SK-N-SH (cell line): ENCODE measurements around the gene PEMT. TPM values are rescaled to one million over a fixed set of nuclear protein-coding genes. Genes with fewer than 3 reads are reported as not detected.

ENCODE experiments used
- CTCF ChIA-PET: fragments of 300-600, 350-600 bp; formaldehyde crosslinking; extraction: SDS; loops from one replicate; lab custom pipeline; 2021; lab: Yijun Ruan, JAX
- POLR2A ChIA-PET: fragments of 350-600 bp; sonication (Branson Sonifier 250); formaldehyde crosslinking; extraction: SDS; loops from one replicate; lab custom pipeline; 2020; ENCODE audit warnings: antibody characterized with exemption, inconsistent platforms; lab: Yijun Ruan, JAX
- DNase-seq: peaks from one replicate; pipeline ENCODE4 v3.0.0; 2012
- H2AFZ ChIP-seq: fragments of 200-600 bp; sonication (generic); 2 replicates; pipeline ENCODE4 v1.8.1; 2016; ENCODE audit warnings: antibody characterized with exemption, mild to moderate bottlenecking, low read depth
- H3F3A ChIP-seq: fragments of 200-600 bp; sonication (generic); replicated peaks from 2 replicates; pipeline ENCODE3; 2016; ENCODE audit warnings: antibody characterized with exemption, mild to moderate bottlenecking; ENCODE audit not compliant: insufficient read depth
- H3K27ac ChIP-seq, 2 experiments: fragments of 200-500 bp in 1 of 2; fragments of 200-600 bp in 1 of 2; sonication (Bioruptor generic) in 1 of 2; sonication (generic), shearing (Covaris generic) in 1 of 2; 2 replicates each; pipeline versions ENCODE4 v1.5.1 to v1.6.1; 2014 to 2016; ENCODE audit warnings: low read depth in 2 of 2, inconsistent platforms in 1 of 2, low read length in 1 of 2, mild to moderate bottlenecking in 1 of 2, mixed read lengths in 1 of 2
- H3K27me3 ChIP-seq: fragments of 200-600 bp; sonication (generic), shearing (Covaris generic); 2 replicates; pipeline ENCODE4 v1.6.1; 2016; ENCODE audit warnings: mixed run types; ENCODE audit not compliant: insufficient read depth
- H3K36me3 ChIP-seq, 2 experiments: fragments of 200-500 bp in 1 of 2; fragments of 200-600 bp in 1 of 2; sonication (Bioruptor generic) in 1 of 2; sonication (generic) in 1 of 2; replicated peaks in 1 of 2; 2 replicates each; pipeline versions ENCODE3 to v1.5.1; 2014 to 2016; ENCODE audit warnings: low read length in 1 of 2, mild to moderate bottlenecking in 1 of 2; ENCODE audit not compliant: insufficient read depth in 2 of 2, control insufficient read depth in 1 of 2
- H3K4me1 ChIP-seq, 2 experiments: fragments of 200-500 bp in 1 of 2; fragments of 200-600 bp in 1 of 2; sonication (Bioruptor generic) in 1 of 2; sonication (generic), shearing (Covaris generic) in 1 of 2; 2 replicates each; pipeline versions ENCODE4 v1.5.1 to v1.6.1; 2014 to 2016; ENCODE audit warnings: low read depth in 1 of 2, low read length in 1 of 2, mixed run types in 1 of 2; ENCODE audit not compliant: insufficient read depth in 2 of 2, control insufficient read depth in 1 of 2
- H3K4me2 ChIP-seq: fragments of 200-600 bp; sonication (generic), shearing (Covaris generic); 2 replicates; pipeline ENCODE4 v1.6.1; 2017; ENCODE audit warnings: mixed run types
- H3K4me3 ChIP-seq, 2 experiments: fragments of 200-500 bp in 1 of 2; fragments of 200-600 bp in 1 of 2; sonication (Bioruptor generic) in 1 of 2; sonication (generic), shearing (Covaris generic) in 1 of 2; 2 replicates each; pipeline versions ENCODE4 v1.5.1 to v1.8.1; 2014 to 2016; ENCODE audit warnings: low read depth in 2 of 2, inconsistent platforms in 1 of 2, low read length in 1 of 2, mild to moderate bottlenecking in 1 of 2, mixed read lengths in 1 of 2, moderate library complexity in 1 of 2
- H3K79me2 ChIP-seq: fragments of 200-600 bp; sonication (generic); 2 replicates; pipeline ENCODE4 v1.8.1; 2017; ENCODE audit warnings: mild to moderate bottlenecking; ENCODE audit not compliant: insufficient read depth
- H3K9ac ChIP-seq: fragments of 200-600 bp; sonication (generic); 2 replicates; pipeline ENCODE4 v1.6.1; 2017; ENCODE audit warnings: mixed run types
- H3K9me2 ChIP-seq: fragments of 200-600 bp; sonication (generic); 2 replicates; pipeline ENCODE4 v1.6.1; 2017; ENCODE audit warnings: mixed run types
- H3K9me3 ChIP-seq: fragments of 200-600 bp; sonication (generic); 2 replicates; pipeline ENCODE4 v1.6.1; 2017; ENCODE audit warnings: mixed run types, mild to moderate bottlenecking, moderate library complexity
- H4K20me1 ChIP-seq: fragments of 200-600 bp; sonication (generic); 2 replicates; pipeline ENCODE4 v1.6.1; 2017; ENCODE audit warnings: mild to moderate bottlenecking, mixed run types; ENCODE audit not compliant: insufficient read depth
- CHD2 ChIP-seq: fragments of 150-350 bp; IDR thresholded peaks from 2 replicates; pipeline ENCODE4 v1.6.1; 2018; ENCODE audit warnings: low read length; ENCODE audit not compliant: partially characterized antibody
- GATA2 ChIP-seq: sonication (generic); formaldehyde crosslinking; IDR thresholded peaks from 2 replicates; pipeline ENCODE4 v1.5.0; 2020; ENCODE audit warnings: mild to moderate bottlenecking, missing genetic modification reagents
- JUND ChIP-seq: IDR thresholded peaks from 2 replicates; pipeline ENCODE4 v1.4.0; 2012
- MXI1 ChIP-seq: IDR thresholded peaks from 2 replicates; pipeline ENCODE4 v1.6.1; 2012; ENCODE audit warnings: mild to moderate bottlenecking, low read depth, low read length, improper control_type of control experiment
- NFIC ChIP-seq: IDR thresholded peaks from 2 replicates; pipeline ENCODE4 v1.4.0; 2012; ENCODE audit warnings: borderline replicate concordance
- NRF1 ChIP-seq: IDR thresholded peaks from 2 replicates; pipeline ENCODE4 v1.6.1; 2012; ENCODE audit warnings: low read depth, mild to moderate bottlenecking, low read length
- PBX3 ChIP-seq: IDR thresholded peaks from 2 replicates; pipeline ENCODE4; 2012
- RAD21 ChIP-seq: IDR thresholded peaks from 2 replicates; pipeline ENCODE4 v1.6.1; 2012; ENCODE audit warnings: mild to moderate bottlenecking, low read length
- REST ChIP-seq: IDR thresholded peaks from 2 replicates; pipeline ENCODE4 v1.6.1; 2012; ENCODE audit warnings: mild to moderate bottlenecking, low read depth, low read length, moderate library complexity
- SIN3A ChIP-seq: IDR thresholded peaks from 2 replicates; pipeline ENCODE4 v1.6.1; 2012; ENCODE audit warnings: low read depth, mild to moderate bottlenecking, low read length, moderate library complexity, borderline replicate concordance
- TEAD4 ChIP-seq: IDR thresholded peaks from 2 replicates; pipeline ENCODE4 v1.4.0; 2012; ENCODE audit warnings: mild to moderate bottlenecking, borderline replicate concordance; ENCODE audit not compliant: insufficient read depth
- WGBS: methylation state at CpG from one replicate; pipeline ENCODE4 v1.1.6; 2017; ENCODE audit warnings: low lambda C conversion rate; 5-methylcytosine and 5-hydroxymethylcytosine counted together
- polyA plus RNA-seq, 3 experiments: library from polyadenylated mRNA; depleted of rRNA; stranded (reverse); fragments of >200 nt; gene quantifications; 2 replicates each; pipeline ENCODE4 v1.2.3, GENCODE V29; 2012
- TF ChIP-seq, protein P1 (sequence below): fragments of 200-600 bp; sonication (generic); IDR thresholded peaks from 2 replicates; pipeline ENCODE4 v1.6.1; 2017; ENCODE audit warnings: antibody characterized with exemption, mild to moderate bottlenecking, moderate library complexity
- TF ChIP-seq, protein P2 (sequence below): IDR thresholded peaks from 2 replicates; pipeline ENCODE4 v1.4.0; 2012; ENCODE audit warnings: low read depth, borderline replicate concordance

The PEMT gene
- polyA plus RNA-seq, 1 of the 3 experiments (the other 2 are of a cell fraction) = 52.8 TPM

DNA sequence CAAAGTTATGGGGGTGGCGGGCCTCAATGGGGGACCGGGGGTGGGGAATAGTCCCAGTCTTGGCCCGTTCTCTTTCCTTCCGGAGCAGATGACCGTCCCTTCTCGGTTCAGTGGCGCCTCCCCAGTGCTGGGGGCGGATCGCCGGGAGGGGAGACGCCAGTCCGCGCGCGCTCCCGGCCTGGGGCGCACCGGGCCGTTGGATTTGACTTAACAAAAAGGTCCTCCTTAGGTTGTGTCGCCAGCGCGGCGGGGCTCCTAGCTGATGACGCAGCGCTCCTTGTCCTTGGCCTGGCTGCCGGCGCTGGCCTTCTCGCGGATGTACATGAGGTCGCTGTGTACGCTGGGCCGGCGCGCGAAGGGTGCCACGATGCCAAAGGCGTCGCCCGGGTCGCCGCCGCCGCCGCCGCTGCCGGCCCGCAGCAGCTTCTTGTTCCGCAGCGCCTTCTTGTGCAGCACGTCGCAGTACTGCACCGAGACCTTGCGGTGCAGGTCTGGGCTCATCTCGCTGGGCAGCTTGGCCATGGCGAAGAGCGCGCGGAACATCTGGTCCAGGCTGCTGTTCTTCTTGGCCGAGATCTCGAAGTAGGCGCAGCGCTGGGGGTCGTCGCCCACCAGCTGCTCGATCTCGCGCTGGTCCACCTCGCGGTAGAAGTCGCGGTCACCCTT, 96.5 kb downstream of the PEMT start:
- POLR2A ChIA-PET = interaction anchor here (1.5 to 2.7 kb wide), 2 partner anchors 60 to 73 kb away, joined by 5 to 14 read pairs; no protein-coding TSS in a partner anchor
- no peak overlapping the region for H2AFZ ChIP-seq
- peaks cover 0 to 7% of the 10 kb centered on the region in 2 experiments; a peak in 1 of 4 replicates for H3K4me1 ChIP-seq
- H3K27me3 ChIP-seq = no peaks in the 10 kb centered on the region
- peaks cover 0 to 23% of the 10 kb centered on the region in 2 experiments for H3K36me3 ChIP-seq
- H4K20me1 ChIP-seq = no peaks in the 10 kb centered on the region
- DNase-seq = no peak
- TF ChIP-seq, protein P1, sequence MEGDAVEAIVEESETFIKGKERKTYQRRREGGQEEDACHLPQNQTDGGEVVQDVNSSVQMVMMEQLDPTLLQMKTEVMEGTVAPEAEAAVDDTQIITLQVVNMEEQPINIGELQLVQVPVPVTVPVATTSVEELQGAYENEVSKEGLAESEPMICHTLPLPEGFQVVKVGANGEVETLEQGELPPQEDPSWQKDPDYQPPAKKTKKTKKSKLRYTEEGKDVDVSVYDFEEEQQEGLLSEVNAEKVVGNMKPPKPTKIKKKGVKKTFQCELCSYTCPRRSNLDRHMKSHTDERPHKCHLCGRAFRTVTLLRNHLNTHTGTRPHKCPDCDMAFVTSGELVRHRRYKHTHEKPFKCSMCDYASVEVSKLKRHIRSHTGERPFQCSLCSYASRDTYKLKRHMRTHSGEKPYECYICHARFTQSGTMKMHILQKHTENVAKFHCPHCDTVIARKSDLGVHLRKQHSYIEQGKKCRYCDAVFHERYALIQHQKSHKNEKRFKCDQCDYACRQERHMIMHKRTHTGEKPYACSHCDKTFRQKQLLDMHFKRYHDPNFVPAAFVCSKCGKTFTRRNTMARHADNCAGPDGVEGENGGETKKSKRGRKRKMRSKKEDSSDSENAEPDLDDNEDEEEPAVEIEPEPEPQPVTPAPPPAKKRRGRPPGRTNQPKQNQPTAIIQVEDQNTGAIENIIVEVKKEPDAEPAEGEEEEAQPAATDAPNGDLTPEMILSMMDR = no peak
- no peak for TF ChIP-seq RAD21
- TF ChIP-seq PBX3 = no peak
- no peak for TF ChIP-seq MXI1
- TF ChIP-seq TEAD4 = no peak
- no peak for TF ChIP-seq JUND
- no peak for TF ChIP-seq NFIC
- TF ChIP-seq NRF1 = no peak
- no peak for TF ChIP-seq GATA2
- no peak for TF ChIP-seq SIN3A
- TF ChIP-seq CHD2 = no peak
- TF ChIP-seq, protein P2, sequence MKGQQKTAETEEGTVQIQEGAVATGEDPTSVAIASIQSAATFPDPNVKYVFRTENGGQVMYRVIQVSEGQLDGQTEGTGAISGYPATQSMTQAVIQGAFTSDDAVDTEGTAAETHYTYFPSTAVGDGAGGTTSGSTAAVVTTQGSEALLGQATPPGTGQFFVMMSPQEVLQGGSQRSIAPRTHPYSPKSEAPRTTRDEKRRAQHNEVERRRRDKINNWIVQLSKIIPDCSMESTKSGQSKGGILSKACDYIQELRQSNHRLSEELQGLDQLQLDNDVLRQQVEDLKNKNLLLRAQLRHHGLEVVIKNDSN = no peak
- TF ChIP-seq REST = no peak
- no peak overlapping the region for H3K4me3 ChIP-seq
- no peak overlapping the region for H3K9ac ChIP-seq
- CTCF ChIA-PET = interaction anchor here (0.6 to 6.7 kb wide), 5 partner anchors 11 to 304 kb away, joined by 3 to 185 read pairs (median 32); no protein-coding TSS in a partner anchor
- H3K4me2 ChIP-seq = no peak overlapping the region
- H3F3A ChIP-seq = no peaks in the 10 kb centered on the region
- H3K9me2 ChIP-seq = no peaks in the 10 kb centered on the region
- WGBS = 77% methylated on average over 43 of the region's 71 CpGs
- H3K79me2 ChIP-seq = no peaks in the 10 kb centered on the region
- no peaks in the 10 kb centered on the region for H3K9me3 ChIP-seq
- H3K27ac ChIP-seq = no peak overlapping the region
